Measurements from ENCODE around the gene SLC24A1. TPM values are rescaled to one million over a fixed set of nuclear protein-coding genes. Genes with fewer than 3 reads are reported as not detected.

SLC24A1 gene
- 2.0 TPM for total RNA-seq
- long read RNA-seq, partial matches to known transcripts: 1 of 1 reads
- long read RNA-seq, other reads (novel, unspliced or antisense): 0 of 1 reads

DNA sequence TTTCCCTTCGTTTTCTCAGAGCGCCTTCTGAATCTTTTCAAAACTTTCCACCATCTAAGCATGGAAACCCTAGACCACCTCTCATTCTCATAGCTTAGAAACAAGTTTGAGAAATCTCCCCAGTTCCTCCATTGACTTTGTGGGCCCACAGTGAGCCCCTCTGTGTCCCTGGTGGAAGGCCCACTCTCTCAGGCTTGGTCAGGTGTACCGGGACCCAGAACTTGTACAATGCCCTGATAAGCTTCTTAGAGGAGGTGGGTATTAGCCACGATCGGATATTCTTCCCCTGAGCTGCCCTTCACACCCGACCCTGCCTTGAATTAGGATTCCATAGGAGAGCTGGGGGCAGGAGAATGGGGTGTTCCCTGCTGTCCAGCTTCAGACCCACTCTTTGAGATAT lies at the start of gene SLC24A1:
Gene SLC24A1, plus strand, starts transcription at position 301 of the 400 bp plus-strand sequence. CDS start 2,143 bp downstream, outside the sequence.
- ATAC-seq (ENCODE audit: poor library complexity) (no peak), DNase-seq (no peak)
- intact Hi-C loops (cut with DNase I): no loop called here

DNA sequence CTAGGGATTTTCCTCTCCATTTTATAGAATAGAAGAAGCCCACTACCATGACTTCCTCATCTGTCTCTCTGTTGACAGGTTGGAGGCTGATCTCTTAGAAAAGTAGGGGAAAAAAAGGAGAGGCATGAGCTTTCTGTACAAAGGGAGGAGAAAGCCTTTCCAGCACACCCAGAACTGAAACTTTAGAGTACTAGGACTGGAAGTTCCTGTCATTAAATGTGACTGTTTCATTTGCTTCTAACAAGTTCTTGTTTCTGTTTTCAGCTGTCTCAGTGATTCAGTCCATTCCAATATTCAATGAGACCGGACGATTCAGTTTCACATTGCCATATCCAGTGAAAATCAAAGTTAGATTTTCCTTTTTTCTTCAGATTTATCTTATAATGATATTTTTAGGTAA lies 49.8 kb upstream of the SLC24A1 start:
- intact Hi-C loops (cut with DNase I): no loop called here
- ATAC-seq (ENCODE audit: poor library complexity): no peak
- no peak for DNase-seq

DNA sequence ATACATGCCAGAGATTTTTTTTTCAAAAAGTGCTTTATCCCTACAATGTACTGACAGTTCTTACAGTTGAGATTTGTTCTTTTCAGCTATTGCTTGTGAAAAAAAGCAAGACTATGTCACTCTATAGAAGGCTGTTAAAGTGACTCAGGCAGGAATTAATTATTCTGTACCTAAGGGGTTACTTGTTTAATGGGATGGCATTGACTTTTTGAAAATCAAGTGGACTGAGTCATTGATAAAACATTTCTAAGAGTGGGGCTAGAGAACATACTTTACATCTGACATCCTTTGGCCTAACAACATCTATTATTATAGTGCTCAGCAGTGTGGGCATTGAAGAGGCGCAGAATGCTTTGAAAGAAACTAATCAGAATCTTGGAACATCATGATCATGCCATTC lies 45.1 kb upstream of the SLC24A1 start:
- intact Hi-C loops (cut with DNase I): no loop called here
- DNase-seq (no peak), ATAC-seq (ENCODE audit: poor library complexity) (no peak)

DNA sequence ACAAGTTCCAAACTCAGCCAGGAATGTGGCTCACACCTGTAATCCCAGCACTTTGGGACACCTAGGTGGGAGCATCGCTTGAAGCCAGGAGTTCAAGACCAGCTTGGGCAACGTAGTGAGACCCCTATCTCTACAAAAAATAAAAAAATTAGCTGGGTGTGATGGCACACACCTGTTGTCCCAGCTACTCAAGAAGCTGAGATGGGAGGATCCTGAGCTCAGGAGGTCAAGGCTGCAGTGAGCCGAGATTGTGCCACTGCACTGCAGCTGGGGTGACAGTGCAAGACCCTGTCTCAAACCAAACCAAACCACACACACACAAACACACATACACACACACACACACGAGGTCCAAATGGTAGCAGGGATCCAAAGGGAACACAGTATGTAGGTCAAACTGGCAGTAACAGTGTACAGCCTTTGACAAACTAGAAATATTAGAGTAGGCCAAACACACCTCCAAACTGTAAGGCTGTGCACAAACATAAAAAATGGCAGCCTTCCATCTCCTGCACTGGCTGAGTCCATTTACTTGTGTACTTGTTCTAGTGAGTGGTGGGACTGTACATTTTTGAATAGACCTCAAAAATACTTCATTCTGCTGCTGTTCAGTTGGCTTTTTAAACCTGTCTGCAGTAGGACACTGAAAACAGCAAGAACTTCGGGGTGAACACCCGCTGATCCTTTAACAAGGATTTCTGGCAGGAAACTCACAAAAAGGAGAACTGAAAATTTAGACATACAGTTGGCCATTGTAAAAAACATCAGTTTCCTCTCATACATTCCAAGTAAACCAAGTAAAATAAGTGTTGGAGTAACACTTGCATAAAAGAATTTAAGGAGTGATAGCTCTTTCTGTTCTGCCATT lies 44.4 kb upstream of the SLC24A1 start:
- DNase-seq (no peak), ATAC-seq (ENCODE audit: poor library complexity) (no peak)
- intact Hi-C loops (cut with DNase I): no loop called here

DNA sequence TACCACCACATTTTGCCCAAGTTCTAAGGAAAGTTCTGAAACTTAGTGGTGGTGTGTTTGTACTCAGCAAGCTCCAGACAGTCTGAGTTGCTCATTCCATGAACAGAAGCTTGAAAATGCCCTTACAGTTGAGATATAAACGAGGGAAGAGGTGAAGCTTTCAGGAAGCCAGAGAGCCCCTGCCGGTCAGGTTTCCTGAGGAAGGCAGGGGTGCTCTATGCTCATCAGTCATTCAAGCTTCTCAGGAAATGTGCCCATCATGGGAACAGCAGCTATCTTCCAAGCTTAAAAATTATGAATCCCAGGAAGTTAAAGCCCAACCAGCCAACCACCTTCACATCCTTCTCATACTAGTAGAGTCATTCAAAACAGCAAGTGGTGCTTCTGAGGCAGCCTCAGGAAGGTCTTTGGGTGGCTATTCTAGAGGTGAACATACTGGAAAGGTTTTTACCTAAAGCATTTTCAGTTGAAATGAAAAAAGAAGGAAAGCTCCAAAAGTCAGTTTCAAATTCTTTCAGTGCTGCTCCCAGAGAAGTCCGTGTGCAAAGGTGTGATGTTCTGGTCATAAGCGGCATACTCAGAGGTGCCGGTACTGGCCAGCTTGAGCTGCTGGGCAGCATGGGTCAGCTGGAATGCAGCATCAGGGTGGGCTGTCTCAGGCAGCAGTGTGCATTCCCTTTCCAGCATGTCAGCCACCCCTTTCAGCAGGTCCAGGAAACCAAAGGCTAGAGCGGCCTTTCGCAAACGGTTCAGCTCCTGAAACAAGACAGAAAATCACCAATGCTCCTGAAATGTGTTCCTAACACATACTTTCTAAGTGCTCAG lies 42.6 kb upstream of the SLC24A1 start:
- no peak for ATAC-seq (ENCODE audit: poor library complexity)
- intact Hi-C loops (cut with DNase I): no loop called here
- DNase-seq: no peak

DNA sequence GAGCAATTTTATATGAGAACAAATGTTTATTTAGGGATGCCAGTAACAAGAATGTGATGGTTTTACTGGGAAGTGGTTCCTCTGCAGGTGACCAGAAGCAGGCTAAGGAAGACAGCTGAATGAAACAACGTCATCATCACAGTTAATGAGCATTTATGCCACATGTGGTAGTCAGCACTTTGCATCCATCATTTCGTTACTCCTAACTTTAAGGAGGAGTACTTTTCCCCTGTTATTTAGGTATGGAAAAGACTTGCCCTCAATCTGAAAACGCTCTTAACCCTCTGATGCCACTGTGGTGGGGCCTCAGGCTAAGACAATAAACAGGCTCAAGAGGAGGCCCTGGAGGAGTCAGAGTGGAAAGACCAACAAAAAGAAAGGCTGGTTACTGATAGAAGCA lies 42.0 kb upstream of the SLC24A1 start:
- no peak for ATAC-seq (ENCODE audit: poor library complexity)
- intact Hi-C loops (cut with DNase I): no loop called here
- no peak for DNase-seq

DNA sequence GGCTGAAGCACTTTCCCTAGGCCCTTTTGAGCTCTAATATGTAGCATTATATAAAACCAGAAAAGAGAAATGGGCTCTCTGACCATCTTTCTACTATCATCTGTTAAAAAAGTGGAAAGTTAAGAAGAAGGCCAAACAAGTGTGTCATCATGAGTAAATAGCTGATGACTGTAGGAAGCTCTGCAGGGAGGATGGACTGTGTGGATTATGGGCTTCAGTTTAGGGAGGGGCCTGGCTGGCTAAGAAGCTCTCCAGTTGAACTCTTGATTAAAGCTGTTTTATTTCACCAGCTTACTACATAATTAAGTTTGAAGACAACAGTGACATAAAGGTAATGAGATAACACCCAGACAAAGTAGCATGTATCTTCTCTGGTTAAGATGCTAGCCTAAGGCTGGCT lies 41.5 kb upstream of the SLC24A1 start:
- no peak for DNase-seq
- ATAC-seq (ENCODE audit: poor library complexity): no peak
- intact Hi-C loops (cut with DNase I): no loop called here

DNA sequence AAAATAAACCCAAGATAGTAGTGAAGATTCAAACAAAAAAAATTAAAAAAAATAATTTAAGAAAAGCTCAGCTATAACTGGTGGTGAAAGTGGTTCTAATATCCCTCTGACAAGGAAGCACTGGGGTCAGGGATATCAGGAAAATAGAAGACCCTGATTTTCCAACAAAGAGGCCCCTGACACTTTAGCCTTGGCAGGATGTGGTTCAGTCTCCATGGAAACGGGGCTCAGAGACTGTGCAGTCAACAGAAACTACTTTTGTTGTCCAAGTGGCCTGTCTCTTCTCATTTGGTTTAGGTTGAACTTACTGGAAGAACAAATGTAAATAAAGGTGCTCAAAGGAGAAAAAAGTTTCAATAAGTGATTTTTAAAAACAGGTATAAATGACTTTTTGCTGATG lies 38.0 kb upstream of the SLC24A1 start:
- intact Hi-C loops (cut with DNase I): no loop called here
- ATAC-seq (ENCODE audit: poor library complexity) (no peak), DNase-seq (no peak)

DNA sequence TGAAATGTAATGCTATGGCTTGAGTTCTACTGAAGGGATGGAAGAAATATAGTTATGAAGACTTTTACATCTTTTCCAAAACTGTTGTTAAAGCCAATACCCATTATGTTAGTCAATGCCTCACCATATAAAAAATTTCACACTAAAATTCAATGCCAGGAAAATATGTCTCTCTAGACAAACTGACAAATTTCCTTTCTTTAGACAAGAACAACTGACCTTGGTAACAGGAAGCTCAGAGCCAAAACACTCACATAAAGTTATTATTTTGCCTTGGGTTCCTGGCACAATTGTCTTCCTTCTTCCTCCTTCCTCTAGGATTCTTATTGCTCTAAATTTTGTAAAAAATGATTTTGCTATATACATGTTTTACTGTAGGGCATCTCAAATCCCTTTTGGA lies 37.5 kb upstream of the SLC24A1 start:
- intact Hi-C loops (cut with DNase I): no loop called here
- ATAC-seq (ENCODE audit: poor library complexity) (no peak), DNase-seq (no peak)

DNA sequence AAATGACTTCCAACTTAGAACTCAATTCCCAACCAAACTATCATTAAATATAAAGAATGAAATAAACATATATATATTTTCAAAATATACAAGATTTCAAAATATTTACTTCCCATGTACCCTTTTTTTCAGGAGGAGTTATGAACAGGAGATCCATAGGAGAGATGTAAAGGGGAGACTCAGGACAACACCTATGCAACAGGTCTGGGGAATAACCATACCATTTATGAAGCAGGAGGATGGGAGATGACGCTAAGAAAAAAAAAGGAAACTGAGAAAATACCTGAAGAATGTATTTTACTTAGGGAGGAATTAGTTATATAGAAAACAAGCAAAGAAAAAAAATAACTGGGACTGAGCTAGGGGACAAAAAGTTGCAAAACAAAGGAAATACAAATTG lies 34.6 kb upstream of the SLC24A1 start:
- no peak for ATAC-seq (ENCODE audit: poor library complexity)
- intact Hi-C loops (cut with DNase I): no loop called here

DNA sequence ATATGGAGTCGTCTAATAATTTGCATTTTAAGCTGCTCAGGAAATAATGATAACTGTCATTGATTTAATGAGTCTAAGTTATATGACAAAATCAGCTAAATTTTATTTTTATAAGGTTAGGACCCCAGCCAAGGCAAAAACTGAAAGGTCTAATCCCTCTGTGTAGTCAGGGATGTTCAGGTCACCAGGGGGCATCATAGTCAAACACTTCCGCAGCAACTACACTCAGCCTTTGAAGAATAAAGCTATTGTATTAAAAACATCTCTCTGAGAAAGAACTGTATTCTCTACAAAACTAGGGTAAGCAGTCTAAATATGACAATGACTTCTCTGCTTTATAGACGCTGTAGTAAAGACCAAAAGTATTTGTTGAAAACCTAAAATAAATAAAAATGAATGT lies 25.8 kb upstream of the SLC24A1 start:
- no peak for DNase-seq
- no peak for ATAC-seq (ENCODE audit: poor library complexity)
- intact Hi-C loops (cut with DNase I): no loop called here

More for the DNA sequence above, 34.6 kb upstream of the SLC24A1 start:
- no peak for DNase-seq

DNA sequence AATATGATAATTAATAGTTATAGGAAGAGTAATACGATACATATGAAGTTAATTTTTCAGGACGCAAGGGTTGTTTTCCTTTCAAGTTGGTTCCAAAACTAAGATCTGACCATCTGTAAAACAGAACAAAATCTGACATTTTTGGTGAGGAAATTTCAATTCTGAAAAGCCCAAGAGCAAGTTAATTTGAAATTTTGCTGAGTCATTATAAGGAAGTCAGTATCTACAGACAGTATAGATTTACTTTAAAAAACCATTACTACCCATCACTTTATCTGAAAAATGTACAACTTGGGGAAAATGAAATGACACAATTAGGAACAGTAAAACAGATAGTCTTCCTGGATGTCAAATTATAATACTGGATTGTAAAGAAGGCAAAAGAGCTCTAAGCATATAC lies 23.3 kb upstream of the SLC24A1 start:
- DNase-seq: no peak
- intact Hi-C loops (cut with DNase I): no loop called here
- ATAC-seq (ENCODE audit: poor library complexity): no peak

DNA sequence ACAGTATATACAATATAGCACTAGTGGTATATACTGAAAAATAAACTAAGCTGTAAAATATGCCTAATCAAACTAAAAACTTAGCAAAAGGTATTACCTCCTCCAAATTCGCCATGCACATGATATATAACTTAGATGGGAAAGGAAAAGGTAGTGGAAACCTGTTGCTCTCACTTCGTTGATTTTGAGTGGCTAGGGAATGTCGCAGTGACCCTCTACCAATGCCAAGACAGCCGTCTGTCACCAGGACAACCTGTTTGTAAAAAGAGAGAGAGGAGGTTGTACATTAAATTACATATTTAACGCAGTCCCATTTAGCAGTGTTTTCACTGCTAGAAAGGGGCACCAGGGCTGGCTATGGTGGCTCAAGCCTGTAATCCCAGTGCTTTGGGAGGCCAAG lies 22.1 kb upstream of the SLC24A1 start:
- intact Hi-C loops (cut with DNase I): no loop called here
- ATAC-seq (ENCODE audit: poor library complexity) (no peak), DNase-seq (no peak)

DNA sequence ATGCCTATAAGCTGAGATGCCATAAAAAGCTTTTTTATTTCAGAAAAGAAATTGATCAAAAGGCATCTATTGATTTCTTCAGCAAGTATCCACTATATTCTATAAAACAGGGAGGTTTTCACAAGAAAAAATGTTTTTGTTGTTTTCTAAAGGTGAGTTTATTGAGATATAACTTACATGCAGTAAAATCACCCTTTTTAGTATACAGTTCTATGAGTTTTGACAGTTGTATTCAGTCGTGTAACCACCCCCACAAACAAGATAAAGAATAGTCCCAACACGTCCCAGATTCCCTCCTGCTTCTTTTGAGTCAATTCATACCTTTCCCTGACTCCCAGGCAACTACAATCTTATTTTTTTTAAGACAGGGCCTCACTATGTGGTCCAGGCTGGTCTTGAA lies 18.6 kb upstream of the SLC24A1 start:
- ATAC-seq (ENCODE audit: poor library complexity) (no peak), DNase-seq (no peak)
- intact Hi-C loops (cut with DNase I): no loop called here

DNA sequence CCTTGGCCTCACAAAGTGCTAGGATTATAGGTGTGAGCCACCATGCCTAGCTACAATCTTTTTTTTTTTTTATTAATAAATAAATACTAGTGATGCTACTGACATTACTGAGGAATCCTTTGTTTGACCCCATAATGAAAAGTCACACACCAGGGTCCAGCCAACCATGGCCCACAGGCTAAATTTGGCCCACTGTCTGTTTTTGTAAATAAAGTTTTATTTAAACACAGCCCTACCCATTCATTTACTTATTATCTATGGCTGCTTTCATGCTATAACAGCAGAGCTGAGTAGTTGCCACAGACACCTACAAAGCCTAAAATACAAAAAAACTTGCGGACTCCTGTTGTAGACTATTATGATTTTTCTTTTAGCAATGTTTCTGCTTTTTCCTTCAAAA lies 18.2 kb upstream of the SLC24A1 start:
- DNase-seq (no peak), ATAC-seq (ENCODE audit: poor library complexity) (no peak)
- intact Hi-C loops (cut with DNase I): no loop called here

DNA sequence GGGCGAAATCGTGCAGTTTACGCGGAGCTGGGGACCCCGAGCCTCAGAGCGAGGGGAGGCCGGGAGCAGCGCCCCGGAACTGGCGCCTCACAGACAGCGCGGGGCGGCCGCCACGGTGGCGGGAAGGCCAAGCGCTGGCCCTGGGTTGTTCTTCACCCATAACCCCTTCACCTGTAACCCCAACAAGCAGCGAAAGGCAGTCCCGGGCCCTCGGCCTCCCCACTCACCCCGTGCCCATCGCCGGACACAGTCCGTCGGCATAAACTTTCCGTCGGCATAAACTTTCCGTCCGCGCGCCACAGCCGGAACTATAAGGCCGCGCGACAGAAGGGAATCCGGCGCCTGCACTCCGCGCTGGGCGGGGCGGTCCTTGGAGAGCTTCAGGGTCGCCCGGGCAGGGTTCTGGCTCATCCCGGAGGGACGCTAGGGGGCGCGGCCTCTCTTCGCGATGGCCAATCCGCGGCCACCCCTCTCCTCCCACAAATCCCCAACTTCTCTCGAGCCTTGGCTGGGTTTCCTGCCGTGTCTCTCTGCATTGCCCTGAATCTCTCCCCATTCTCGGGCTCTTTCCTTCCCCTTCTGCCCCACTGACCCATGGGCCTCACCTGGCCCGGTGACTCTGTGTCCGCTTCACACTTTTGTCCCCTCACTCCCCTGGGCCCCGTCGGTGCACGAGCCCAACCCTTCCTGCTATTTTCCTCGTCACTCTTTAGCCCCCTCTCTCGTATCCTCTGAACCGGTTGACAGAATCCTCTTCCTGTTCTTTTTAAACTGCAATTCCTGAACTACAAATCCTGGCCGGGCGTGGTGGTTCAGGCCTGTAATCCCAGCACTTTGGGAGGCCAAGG lies 10.6 kb upstream of the SLC24A1 start, which contains the start of gene INTS14:
Gene INTS14, minus strand, starts transcription at position 261 of the 848 bp plus-strand sequence. CDS start 3,751 bp downstream, outside the sequence.
- ATAC-seq (ENCODE audit: poor library complexity) (peak; percentile 99), DNase-seq (peak; percentile 99)
- intact Hi-C loops (cut with DNase I): no loop called here

DNA sequence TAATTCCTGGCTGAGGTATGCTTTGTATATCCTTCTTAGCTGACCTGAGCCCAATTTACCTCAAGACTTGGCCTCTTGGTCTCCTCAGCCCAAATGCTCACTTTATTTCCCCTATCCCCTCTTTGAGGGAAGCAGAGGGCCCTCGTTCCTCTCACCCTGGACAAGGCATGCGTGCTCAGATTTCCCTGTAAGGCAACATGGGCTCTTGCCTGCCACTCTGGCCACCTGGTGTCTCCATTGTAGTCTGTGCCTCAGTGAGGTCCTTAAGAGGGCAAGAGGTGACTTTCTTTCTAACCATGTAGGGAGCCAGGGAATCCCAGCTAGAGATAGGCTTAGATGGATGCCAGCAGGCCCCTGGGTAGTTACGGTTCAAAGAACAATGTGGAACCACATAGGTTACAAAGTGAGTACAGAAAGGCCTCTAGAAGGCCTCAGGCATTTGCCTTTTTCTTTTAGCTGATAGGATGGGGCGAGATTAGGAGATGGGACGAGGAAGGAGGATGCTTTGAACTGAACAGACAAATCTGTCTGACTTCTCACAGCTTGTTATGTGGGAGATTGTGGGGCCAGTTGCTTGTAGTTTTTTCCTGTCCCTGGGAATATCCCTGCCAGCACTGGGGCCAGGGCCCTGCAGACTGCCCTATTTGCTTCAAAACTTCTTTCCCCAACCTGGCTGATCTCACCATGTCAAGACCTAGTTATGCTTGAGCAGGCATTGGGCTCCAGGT lies 9.7 kb upstream of the SLC24A1 start:
- ATAC-seq (ENCODE audit: poor library complexity): no peak
- DNase-seq: no peak
- intact Hi-C loops (cut with DNase I): no loop called here

DNA sequence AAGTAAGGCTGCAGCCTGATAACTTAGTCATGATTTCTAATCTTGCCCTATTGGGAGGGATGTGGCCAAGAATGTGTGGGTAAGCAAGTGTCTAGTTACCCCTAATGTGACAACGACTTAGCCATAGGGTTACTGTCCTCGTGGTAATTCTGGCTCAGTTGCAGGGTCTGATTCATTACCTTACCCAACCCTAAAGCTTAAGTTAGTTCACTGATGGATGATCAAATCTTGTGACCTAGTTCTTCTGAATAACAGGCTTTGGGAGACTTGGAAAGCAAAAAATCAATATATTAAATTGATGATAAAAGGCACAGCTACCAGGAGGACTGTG lies 9.2 kb upstream of the SLC24A1 start:
- DNase-seq (no peak), ATAC-seq (ENCODE audit: poor library complexity) (no peak)
- intact Hi-C loops (cut with DNase I): no loop called here
